Loucy (cell line): Measurements from ENCODE around the gene STK38L.

Experiments
- H2AFZ ChIP-seq: fragments of 200-600 bp; sonication (generic); 2 replicates; pipeline ENCODE4 v1.6.0; 2016; ENCODE audit warnings: antibody characterized with exemption, mild to moderate bottlenecking, low read length, moderate library complexity
- H3F3A ChIP-seq: fragments of 200-600 bp; 2 replicates; pipeline ENCODE4 v1.6.0; 2016; ENCODE audit warnings: antibody characterized with exemption, low read depth, mild to moderate bottlenecking
- H3K27me3 ChIP-seq: fragments of 200-600 bp; sonication (generic); 2 replicates; pipeline ENCODE4 v1.6.1; 2014; ENCODE audit warnings: low read length, mild to moderate bottlenecking; ENCODE audit not compliant: insufficient read depth, poor library complexity, severe bottlenecking
- H3K36me3 ChIP-seq: fragments of 200-600 bp; sonication (generic); 2 replicates; pipeline ENCODE4 v1.6.1; 2016; ENCODE audit warnings: low read length; ENCODE audit not compliant: insufficient read depth
- H3K4me1 ChIP-seq: fragments of 200-600 bp; sonication (generic); 2 replicates; pipeline ENCODE4 v1.5.1; 2014; ENCODE audit warnings: low read length, mild to moderate bottlenecking; ENCODE audit not compliant: insufficient read depth, poor library complexity, severe bottlenecking
- H3K4me2 ChIP-seq: fragments of 200-600 bp; sonication (generic); 2 replicates; pipeline ENCODE4 v1.6.0; 2014; ENCODE audit warnings: antibody characterized with exemption, low read length, low read depth, mild to moderate bottlenecking; ENCODE audit not compliant: poor library complexity, severe bottlenecking
- H3K4me3 ChIP-seq: fragments of 200-600 bp; sonication (generic); 2 replicates; pipeline ENCODE4 v1.5.1; 2014; ENCODE audit warnings: low read length, mild to moderate bottlenecking, mixed read lengths; ENCODE audit not compliant: poor library complexity, severe bottlenecking
- H3K79me2 ChIP-seq: fragments of 200-600 bp; sonication (generic); 2 replicates; pipeline ENCODE4 v1.6.1; 2014; ENCODE audit warnings: low read length; ENCODE audit not compliant: insufficient read depth
- H3K9ac ChIP-seq: fragments of 200-600 bp; sonication (generic); 2 replicates; pipeline ENCODE4 v1.6.0; 2014; ENCODE audit warnings: mild to moderate bottlenecking, low read depth, low read length, moderate library complexity; ENCODE audit not compliant: poor library complexity, severe bottlenecking
- H3K9me2 ChIP-seq: fragments of 200-600 bp; sonication (generic); replicated peaks from 2 replicates; pipeline ENCODE4 v1.6.1; 2016; ENCODE audit warnings: low read depth, low read length, mixed read lengths
- H3K9me3 ChIP-seq: fragments of 200-600 bp; sonication (generic); 2 replicates; pipeline ENCODE4 v1.6.1; 2014; ENCODE audit warnings: mild to moderate bottlenecking, antibody characterized with exemption, low read length, low read depth; ENCODE audit not compliant: insufficient read depth
- H4K20me1 ChIP-seq: fragments of 200-600 bp; sonication (generic); 2 replicates; pipeline ENCODE4 v1.6.0; 2014; ENCODE audit warnings: antibody characterized with exemption, low read length, mild to moderate bottlenecking; ENCODE audit not compliant: insufficient read depth, poor library complexity, severe bottlenecking
- EZH2phosphoT487 ChIP-seq: fragments of 200-600 bp; IDR thresholded peaks from 2 replicates; pipeline ENCODE4 v1.6.1; 2018; ENCODE audit warnings: antibody characterized with exemption, mild to moderate bottlenecking, moderate library complexity, borderline replicate concordance
- TF ChIP-seq, protein P1 (sequence below): fragments of 200-600 bp; sonication (generic); conservative IDR thresholded peaks from 2 replicates; pipeline ENCODE4 v1.5.1; 2014; ENCODE audit warnings: mild to moderate bottlenecking, antibody characterized with exemption, low read length

Gene STK38L

GRCh38 chr12:27213830-27214787 lies 30.0 kb upstream of the STK38L start:
- TF ChIP-seq, protein P1, sequence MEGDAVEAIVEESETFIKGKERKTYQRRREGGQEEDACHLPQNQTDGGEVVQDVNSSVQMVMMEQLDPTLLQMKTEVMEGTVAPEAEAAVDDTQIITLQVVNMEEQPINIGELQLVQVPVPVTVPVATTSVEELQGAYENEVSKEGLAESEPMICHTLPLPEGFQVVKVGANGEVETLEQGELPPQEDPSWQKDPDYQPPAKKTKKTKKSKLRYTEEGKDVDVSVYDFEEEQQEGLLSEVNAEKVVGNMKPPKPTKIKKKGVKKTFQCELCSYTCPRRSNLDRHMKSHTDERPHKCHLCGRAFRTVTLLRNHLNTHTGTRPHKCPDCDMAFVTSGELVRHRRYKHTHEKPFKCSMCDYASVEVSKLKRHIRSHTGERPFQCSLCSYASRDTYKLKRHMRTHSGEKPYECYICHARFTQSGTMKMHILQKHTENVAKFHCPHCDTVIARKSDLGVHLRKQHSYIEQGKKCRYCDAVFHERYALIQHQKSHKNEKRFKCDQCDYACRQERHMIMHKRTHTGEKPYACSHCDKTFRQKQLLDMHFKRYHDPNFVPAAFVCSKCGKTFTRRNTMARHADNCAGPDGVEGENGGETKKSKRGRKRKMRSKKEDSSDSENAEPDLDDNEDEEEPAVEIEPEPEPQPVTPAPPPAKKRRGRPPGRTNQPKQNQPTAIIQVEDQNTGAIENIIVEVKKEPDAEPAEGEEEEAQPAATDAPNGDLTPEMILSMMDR, result no peak
- no peak for TF ChIP-seq EZH2phosphoT487
- Histone ChIP-seq H3K4me2 (no peak overlapping the region), H3K9me2 (no peaks in the 10 kb centered on the region), H3K79me2 (no peaks in the 10 kb centered on the region), H4K20me1 (no peaks in the 10 kb centered on the region), H3K27me3 (no peaks in the 10 kb centered on the region), H2AFZ (no peak overlapping the region), H3F3A (no peaks in the 10 kb centered on the region), H3K9me3 (no peaks in the 10 kb centered on the region), H3K4me1 (no peaks in the 10 kb centered on the region), H3K36me3 (no peaks in the 10 kb centered on the region), H3K4me3 (no peak overlapping the region), H3K9ac (no peak overlapping the region)

DNA sequence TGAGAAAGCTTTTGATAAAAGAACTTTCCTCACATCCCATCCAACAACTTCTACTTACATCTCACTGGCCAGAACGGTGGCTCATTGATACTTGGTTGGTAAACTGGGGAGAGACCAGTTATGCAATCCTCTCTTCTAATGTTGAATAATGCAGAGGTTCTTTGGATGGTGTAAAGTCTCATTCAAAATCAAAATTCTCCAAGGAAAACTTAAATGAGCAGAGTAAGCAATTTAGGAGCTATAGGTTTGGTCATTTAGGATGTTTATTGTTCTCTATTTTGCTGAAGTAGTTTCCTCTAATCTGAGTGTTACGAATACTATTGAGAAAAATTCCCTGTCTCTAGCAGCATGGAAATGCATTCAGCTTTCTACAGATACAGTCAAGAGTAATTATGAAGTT lies 26.5 kb upstream of the STK38L start:
- TF ChIP-seq, protein P1, result no peak
- TF ChIP-seq EZH2phosphoT487, result no peak
- H2AFZ ChIP-seq, result no peak overlapping the region

DNA sequence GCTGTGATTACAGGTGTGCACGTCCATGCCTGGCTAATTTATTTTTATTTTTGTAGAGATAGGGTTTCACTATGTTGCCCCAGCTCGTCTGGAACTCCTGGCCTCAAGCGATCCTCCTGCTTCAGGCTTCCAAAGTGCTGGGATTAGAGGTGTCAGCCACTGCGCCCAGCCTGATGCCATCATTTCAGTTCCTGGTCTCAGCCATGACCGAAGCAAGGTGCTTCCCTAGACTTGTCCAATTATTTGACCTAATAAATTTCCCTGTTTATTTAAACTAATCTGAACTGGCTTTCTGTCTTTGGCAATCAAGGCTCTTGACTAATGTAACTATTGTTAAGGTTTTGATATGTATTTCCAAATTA lies 24.4 kb upstream of the STK38L start:
- Histone ChIP-seq H4K20me1 (no peaks in the 10 kb centered on the region), H3K4me3 (no peak overlapping the region), H2AFZ (no peak overlapping the region), H3K9me3 (no peaks in the 10 kb centered on the region), H3F3A (no peaks in the 10 kb centered on the region), H3K36me3 (no peaks in the 10 kb centered on the region), H3K79me2 (no peaks in the 10 kb centered on the region), H3K9me2 (no peaks in the 10 kb centered on the region), H3K27me3 (no peaks in the 10 kb centered on the region), H3K9ac (no peak overlapping the region), H3K4me2 (no peak overlapping the region), H3K4me1 (no peaks in the 10 kb centered on the region)
- TF ChIP-seq EZH2phosphoT487, result no peak
- TF ChIP-seq, protein P1, result no peak

More for the DNA sequence above, 26.5 kb upstream of the STK38L start:
- no peak overlapping the region for H3K9ac ChIP-seq
- no peaks in the 10 kb centered on the region for H3K4me1 ChIP-seq
- no peaks in the 10 kb centered on the region for H3K27me3 ChIP-seq
- H3K36me3 ChIP-seq, result no peaks in the 10 kb centered on the region
- H3K9me2 ChIP-seq, result no peaks in the 10 kb centered on the region
- no peaks in the 10 kb centered on the region for H3K79me2 ChIP-seq
- H4K20me1 ChIP-seq, result no peaks in the 10 kb centered on the region
- H3K4me2 ChIP-seq, result no peak overlapping the region
- H3K4me3 ChIP-seq, result no peak overlapping the region
- no peaks in the 10 kb centered on the region for H3K9me3 ChIP-seq
- no peaks in the 10 kb centered on the region for H3F3A ChIP-seq
